Hypothalamus (tissue), 51 donors: ENCODE results near the gene TLCD3A.
"Not testable (repeated sequence)": the region's sequence is repeated elsewhere in the genome, so short reads cannot be mapped to it uniquely, and the experiment has no call there.

Source experiments
- DNase-seq, 51 donors: peaks; one replicate each; lab custom pipeline; 2025; lab: John Stamatoyannopoulos, UW

TLCD3A gene

DNA sequence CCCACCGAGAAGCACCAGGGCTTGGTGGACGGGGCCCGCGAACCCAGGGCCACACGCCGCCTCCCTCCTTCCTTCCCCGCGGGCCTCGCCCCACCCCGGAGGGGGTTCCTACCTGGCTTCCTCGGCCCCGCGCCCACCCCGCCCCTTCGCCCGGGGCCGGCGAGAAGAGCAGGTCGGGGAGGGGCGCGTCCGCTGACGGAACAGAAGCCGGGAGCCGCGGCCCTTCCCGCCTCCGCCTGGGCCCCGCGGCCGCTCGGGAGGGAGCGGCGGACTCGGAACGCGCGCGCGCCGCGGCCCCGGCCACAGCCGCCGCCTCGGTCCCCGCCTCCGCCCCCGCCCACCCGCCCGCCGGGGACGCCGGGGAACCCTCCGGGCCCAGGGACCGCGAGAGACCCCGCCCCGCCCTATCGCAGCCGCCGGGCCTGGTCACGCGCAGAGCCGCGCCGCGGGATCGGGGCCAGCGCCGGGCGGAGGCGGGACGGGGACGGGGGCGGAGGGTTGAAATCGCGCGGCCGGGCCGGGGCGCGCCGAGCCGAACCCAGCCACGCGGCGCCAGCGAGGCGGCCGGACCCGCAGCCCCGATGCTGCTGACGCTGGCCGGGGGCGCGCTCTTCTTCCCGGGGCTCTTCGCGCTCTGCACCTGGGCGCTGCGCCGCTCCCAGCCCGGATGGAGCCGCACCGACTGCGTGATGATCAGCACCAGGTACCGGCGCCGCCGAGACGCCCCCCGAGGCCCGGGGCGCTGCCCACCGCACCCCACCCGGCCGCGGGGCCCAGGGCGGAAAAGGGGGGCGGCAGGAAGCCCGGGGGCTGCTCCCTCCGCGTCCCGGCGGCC, at the start of gene TLCD3A:
Gene TLCD3A, plus strand, starts transcription at position 530 of the 835 bp plus-strand sequence. Its CDS starts 52 bp downstream, at position 582.
- peak in 39 of 51 donors; percentile 8 to 78 (median 44) for DNase-seq

DNA sequence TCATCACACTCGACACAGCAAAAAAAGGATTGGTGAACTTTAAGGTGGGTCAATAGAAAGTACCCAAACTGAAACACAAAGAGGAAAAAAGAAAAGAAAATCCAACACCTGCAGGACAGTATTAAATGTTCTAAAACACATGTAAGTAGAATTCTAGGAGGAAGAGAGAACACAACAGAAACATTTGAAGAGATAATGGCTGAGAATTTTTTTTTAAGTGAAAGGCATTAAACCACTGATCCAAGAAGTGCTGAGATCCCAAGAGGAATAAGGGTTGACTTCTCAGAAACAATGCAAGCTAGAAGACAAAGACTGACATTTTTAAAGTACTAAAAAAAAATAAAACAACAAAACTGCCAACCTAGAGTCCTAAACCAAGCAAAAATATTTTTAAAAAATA, 49.4 kb upstream of the TLCD3A start:
- DNase-seq = no peak

DNA sequence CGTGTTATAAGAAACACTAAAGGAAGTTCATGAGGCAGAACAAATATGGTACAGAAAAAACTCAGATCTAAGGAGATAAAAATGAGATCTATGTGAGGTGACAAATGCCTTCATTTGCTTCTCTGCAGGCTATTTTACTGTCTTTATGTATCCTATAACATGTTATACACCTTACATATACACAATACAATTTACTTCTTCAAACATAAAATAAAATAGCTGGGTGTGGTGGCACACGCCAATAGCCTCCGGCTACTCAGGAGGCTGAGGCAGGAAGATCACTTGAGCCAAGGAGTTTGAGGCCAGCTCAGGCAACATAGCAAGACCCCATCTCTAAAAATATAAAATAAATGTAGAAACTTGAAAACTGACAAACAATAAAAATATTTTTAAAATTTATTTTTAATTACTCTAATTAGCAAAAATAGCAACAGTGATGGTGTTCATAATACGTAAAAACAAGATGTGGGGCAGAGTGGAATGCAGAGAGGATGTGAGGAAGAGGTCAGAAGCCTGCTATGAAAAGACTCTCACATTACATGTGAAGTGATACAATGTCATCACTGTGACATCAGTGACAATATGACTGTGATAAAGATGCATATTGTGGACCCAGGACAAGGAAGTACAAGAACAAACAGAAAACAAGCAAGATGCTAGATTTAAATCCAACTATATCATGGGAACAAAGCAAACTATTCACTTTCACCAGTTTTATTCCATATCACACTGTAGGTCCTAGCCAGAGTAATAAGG, 48.7 kb upstream of the TLCD3A start:
- DNase-seq = no peak

DNA sequence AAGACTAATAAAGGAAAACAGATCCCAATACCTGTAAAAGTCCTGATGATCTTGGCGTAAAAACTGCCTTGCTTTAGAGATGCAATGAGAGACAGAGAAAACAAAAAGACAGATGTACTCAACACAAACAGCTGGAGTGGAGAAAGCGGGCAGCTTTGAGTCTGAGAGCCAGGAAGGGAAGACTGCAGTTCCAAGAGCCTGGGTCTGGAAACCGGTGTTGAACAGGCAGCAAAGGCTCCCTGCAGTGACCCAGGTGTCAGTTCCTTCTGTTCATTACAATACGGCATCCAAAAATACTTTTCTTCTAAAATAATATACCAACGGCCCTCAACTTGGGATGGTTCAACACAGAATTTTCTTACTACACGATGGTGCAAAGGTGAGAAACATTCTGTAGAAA, 47.4 kb upstream of the TLCD3A start:
- DNase-seq = no peak

DNA sequence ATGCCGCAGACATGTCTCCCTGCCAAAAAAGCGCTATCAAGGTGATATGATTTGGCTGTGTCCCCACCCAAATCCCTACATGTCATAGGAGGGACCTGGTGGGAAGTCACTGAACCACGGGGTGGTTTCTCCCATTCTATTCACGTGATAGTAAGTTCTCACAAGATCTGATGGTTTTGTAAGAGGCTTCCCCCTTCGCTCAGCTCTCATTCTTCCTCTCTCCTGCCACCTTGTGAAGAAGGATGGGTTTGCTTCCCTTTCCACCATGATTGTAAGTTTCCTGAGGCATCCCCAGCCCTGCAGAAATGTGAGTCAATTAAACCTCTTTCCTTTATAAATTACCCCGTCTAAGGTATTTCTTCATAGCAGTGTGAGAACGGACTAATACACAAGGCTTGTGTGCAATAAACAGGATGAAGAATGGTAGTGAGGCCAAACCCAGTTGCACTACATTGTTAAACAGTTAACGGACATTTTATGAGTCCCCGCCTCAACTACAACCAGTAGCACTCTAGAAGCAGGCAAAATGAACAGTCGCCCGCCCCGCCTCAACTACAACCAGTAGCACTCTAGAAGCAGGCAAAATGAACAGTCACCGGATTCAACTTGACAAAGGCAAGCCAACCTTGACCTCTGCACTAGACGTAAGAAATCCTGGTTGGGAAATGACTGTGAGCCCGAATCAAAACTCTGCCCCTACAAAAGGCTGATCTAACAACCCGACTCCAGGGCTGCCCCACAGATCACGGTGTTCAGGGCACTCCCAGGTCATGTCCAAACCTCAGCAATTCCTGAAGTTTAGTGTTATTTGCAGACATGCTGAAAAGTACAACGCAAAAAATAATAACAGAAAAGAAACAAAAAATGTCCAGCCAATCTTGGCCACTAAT, 44.1 kb upstream of the TLCD3A start:
- no peak for DNase-seq

DNA sequence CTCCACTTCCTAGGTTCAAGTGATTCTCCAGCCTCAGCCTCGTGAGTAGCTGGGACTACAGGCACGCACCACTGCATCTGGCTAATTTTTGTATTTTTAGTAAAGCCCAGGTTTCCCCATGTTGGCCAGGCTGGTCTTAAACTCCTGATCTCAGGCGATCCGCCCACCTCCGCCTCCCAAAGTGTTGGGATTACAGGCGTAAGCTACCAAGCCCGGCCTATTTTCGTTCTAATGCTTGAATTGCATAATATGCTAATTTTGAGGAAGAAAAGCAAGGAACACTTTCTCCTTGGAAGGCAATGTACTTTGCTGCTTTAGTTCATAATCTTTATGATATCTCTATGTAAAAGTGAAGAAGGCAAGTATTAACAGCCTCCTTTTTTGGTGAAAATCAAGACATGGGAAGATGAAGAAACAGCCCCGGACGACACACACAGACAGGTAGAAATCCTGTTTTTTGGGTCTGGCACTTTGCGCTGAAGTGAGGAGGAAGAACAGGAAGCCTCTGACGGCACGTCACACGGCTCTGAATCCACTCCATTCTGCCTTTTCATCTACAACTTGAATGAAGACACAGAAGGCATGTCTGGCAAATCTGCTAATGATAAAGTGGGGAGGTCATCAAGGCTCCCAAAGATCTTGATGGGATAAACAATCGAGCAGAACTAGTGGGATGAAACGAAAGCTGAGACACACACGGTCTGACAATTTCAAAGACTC, 42.7 kb upstream of the TLCD3A start:
- peak in 1 of 51 donors; percentile 14 for DNase-seq

DNA sequence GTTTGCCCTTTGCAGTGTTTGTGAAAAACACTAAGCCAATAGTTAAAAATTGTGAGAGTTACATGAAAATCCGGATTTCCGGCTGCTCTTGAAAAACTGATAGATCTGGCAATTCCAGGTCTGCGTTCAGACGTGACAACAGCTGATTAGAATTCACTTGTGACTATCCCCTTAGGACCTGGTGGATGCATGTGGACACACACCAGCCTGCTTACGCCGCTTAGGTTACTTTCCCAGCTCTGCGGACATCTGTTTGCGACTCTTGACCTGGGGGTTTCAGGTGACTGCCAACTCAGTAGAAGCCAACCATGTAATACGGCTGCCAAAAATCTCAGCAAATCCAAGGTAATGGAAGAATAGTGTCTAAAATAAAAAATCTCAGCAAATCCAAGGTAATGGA, 42.0 kb upstream of the TLCD3A start:
- no peak for DNase-seq

DNA sequence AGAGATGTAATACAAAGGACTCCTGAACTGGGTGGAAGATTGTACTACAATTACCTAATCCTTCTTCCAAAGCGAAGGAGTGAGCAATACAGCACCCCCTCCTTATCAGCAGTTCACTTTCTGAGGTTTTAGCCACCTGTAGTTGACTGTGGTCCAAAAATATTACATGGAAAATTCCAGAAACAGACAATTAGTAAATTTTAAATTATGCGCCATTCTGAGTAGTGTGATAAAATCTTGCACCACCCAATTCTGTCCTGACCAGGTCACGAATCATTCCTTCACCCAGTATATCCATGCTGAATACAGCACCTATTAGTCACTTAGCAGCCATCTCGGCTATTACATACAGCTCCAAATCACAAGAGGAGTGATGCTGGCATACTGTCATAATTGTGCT, 41.0 kb upstream of the TLCD3A start:
- peak in 1 of 51 donors; percentile 27 for DNase-seq

DNA sequence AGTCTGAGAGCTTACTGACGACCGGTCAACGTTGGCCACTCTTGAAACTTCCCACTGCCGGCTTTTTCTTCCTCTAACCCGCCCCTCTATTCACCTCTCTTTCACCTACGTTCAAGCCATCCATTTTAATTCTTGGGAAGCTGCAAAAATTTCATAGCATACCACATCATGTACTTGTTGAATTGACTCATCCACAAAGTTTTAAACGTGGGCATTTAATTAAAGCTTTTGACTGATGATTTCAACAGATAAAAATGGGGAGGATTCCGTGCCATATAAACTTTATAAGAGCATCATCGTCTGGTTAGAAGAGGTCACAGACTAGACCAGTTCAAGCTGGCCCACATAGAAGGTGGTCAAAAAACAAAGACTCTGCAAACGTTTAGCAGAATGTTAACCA, 40.3 kb upstream of the TLCD3A start:
- DNase-seq = no peak

DNA sequence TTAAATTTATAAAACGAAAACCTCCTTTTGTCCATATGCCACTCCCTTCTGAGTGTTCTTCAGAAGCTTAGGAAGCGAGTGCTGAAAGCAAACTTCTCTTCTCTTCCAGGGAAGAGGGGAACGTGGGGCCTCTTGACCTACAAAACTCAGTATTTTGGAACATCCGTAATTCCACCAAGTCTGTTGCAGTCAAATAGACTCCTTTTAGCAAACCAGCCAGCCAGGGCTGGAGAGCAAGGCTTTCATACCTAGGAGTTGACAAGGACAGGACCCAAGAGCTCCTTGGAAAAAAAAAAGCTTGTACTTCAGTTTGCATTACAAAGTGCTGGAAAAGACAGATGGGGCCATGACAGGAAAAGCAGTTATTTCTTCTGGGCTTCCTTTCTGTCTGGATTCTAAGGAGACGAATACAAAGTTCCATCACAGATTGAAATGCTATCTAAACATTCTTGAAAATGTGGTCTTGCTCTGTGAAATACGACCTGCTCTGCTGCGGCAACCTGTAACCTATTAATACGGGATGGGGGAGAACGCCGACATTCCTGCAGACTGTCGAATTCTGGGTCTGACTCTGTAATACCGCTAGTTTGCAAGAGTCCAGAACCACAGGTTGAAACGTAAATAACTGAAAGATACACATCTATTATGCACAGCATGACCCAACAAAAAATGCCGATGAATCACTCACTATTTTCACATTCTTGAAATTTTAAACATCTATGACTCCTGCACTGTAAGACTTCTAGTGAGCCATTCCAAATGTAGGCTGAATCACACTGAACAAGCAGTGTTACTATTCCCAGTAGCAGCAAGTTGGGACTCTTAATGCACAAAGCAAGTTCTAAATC, 38.4 kb upstream of the TLCD3A start:
- DNase-seq = no peak

DNA sequence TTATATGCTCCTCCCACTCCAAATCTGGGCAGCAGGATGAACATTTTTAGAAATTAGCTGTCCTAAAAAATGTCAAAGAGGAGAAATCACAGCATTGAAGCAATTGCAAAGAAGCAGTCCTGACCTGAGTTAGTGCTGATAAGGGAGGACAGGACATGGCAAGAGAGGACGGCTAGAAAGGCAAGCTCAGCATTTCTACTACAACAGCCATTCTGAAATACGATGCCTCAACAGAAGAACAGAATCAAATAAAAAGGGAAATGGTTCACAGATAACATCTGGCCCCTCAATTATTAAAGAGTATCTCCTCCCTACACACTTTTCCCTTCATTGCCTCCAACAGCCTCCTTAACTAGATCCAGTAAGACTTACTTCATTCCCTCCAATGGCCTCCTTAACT, 36.0 kb upstream of the TLCD3A start:
- no peak for DNase-seq

DNA sequence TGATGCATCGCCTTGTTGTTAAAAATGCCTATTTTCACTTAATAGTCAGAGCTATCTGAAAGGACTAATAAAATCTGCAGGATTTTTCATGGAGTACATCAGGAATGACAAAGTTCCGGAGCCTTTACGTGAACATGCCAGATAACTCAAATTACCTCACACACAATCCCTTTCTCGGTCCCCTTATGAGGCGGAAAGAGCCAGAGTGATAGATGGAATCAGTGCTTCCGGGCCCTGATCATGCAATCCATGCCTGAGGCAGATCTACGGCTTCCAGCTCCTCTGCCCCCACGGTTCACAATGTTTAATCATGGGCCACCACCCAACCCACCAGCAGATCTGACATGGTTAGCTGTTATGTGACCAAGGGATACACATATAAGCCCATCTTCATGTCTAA, 34.7 kb upstream of the TLCD3A start:
- DNase-seq = no peak

DNA sequence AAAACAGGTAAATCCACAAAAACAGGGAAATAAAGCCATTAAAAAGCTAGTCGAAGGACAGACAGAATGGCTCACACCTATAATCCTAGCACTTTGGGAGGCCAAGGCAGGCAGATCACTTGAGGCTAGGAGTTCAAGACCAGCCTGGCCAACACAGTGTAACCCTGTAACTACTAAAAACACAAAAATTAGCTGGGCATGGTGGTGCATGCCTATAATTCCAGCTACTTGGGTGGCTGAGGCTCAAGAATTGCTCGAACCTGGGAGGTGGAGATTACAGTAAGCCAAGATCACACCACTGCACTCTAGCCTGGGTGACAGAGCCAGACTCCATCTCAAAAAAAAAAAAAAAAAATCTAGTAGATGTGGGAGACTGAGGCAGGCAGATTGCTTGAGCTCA, 34.3 kb upstream of the TLCD3A start:
- not testable (repeated sequence) for DNase-seq

DNA sequence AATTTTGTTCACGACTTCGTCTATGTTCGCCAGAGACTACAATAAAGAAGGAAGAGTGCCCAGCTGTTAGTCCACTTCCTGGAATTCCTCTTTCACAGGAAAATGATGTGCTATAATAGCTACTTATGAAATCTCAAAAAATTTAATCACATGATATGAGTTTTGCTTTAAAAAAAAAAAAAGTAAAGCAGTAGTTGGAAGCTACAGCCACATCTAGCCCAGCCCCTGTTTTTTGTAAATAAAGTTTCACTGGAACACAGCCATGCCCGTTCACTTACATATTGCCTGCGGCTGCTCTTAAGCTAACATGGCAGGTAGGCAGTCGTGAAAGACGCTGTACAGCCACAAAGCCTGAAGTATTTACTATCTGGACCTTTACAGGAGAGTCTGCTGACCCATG, 33.1 kb upstream of the TLCD3A start:
- no peak for DNase-seq

DNA sequence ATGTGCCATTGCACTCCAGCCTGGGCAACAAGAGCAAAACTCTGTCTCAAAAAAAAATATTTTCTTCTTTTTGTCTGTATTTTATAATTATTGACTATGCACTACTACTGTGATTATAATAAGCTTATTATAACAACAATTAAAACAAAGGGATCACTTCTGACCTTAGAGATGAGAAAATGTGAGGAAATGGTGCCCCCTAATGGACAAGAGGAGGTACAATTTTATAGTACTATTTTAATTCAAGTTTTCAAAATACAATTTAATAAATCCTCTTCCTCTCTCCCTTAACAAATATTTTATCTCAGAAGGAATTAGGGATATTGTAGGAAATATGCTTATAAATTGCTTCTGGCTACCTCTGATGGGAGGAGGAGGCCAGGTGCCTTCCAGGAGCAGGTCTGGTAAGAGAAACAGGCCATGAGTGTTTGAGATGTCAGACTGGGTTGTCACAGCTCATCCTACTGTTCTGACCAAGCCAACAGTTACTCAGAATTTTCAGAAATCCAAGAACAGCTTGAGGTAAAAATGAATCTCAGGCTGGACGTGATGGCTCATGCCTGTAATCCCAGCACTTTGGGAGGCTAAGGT, 31.8 kb upstream of the TLCD3A start:
- peak in 1 of 51 donors; percentile 10 for DNase-seq

DNA sequence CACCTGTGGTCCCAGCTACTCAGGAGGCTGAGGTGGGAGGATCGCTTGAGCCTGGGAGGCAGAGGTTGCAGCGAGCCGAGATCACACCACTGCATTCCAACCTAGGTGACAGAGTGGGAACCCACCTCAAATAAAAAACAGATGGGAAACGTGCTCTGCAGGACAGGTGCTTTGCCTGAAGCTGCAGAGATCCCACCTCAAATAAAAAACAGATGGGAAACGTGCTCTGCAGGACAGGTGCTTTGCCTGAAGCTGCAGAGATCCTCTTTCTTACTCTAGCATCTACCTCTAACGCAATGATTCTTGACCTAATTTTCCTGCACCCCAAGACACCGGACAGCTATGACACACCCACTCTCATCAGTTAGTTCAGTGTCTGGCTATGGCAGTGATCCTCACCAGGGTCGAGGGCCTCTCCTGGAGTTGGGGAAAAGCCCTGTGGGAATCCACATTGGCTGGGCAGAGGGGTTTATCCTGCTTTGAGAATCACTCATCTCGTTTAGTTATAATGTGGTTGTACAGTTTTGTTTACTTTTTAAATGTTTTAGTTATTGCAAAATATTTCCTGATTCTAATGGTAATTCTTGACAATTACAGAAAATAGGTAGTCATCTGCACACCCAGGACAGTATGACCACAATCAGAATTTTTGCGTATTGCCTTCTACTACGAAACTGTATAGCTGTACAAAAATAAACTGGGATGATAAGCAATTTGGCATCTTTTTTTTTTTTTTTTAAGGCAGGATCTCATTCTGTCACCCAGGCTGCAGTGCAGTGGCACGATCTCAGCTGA, 29.1 kb upstream of the TLCD3A start:
- DNase-seq = no peak

DNA sequence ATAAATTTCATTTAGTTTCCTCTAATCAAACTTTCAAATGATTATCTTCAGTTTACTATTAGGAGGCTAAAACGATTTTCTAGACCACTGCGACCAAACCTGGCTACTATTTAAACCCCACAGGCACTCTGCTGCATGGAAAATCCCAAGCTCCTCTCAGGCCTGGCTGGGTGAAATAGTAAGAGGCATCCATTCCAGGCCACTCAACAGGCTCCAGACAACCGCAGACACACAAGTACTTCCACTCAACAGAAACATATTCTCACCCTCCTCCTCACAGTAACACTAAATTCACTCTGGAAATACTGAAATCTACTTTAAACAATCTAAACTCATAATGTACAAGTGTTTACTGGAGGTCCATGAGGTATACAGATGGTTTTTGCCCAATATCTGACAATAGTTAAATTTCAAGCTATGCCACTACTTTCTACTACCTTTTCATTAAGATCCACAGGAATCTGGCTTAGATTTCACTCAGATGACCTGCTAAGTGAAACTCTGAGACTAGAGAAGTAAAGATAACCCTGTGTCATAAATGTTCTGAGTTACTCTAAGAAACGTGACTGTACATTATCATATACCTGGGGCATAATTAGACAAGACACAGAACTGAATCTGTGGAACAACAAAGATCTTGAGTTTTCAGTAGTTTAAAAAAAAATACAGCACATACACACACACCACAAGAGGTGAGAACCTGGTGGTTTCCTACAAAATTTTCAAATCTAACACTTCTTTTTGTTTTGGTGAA, 28.1 kb upstream of the TLCD3A start:
- DNase-seq = no peak
